ENCODE measurements around the gene CNR2.
"Not testable (repeated sequence)": the region's sequence is repeated elsewhere in the genome, so short reads cannot be mapped to it uniquely, and the experiment has no call there.

CNR2 gene

DNA sequence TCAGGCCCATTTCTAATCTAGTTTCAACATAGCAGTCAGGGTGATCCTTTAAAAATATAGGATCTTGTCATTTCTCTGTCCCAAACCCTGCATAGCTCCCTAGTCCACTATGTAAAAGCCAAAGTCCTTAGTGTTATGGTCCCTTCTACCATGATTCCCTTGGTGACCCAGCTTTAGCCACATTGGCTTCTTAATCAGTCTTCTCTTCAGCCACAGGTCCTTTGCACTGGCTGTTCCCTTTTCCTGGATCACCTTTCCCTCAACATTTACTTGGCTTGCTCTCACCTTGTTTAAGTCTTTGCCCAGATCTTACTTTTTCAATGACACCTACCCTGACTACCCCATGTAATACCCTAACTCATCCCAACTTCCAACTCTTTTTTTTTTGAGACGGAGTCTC lies 33.4 kb downstream of the CNR2 start:
- no peak for DNase-seq

DNA sequence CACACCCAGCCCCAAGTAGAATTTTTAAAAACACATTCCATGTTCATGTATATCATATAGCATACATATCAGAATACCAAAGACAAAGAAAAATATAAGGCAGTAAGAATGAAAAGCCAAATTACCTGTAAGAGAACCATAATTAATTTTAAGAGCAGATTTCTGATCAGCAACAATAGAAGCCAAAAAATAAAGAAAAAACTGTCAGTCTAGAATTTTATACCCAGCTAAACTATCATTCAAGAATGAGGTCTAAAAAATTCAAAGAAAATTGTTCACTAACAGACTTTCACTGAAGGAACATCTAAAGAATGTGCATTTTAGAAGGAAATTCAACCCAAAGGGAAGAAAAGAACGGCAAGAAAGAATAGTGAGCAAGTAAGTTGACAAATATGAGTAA lies 34.5 kb downstream of the CNR2 start:
- DNase-seq: no peak

DNA sequence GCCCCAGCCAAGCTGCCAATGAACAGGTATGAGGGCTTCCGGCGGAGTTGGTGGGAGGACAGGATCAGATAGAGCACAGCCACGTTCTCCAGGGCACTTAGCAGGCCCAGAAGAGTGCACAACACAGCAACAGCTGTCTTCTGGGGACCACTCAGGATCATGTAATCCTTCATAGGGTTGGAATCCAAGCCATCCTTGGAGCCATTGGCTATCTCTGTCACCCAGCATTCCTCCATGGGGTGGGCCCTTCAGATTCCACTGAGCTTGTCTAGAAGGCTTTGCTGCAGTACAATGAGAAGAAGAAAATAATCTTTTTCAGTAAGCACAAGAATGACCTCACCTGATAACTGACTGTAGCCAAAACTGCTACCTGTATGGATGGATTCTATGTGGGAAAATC lies 37.8 kb downstream of the CNR2 start:
- DNase-seq: no peak

- DNase-seq: no peak
These were observed 40.7 kb downstream of the CNR2 start for GRCh38 chr1:23872421-23872820.

GRCh38 chr1:23869051-23869450 lies 44.1 kb downstream of the CNR2 start:
- no peak for DNase-seq

DNA sequence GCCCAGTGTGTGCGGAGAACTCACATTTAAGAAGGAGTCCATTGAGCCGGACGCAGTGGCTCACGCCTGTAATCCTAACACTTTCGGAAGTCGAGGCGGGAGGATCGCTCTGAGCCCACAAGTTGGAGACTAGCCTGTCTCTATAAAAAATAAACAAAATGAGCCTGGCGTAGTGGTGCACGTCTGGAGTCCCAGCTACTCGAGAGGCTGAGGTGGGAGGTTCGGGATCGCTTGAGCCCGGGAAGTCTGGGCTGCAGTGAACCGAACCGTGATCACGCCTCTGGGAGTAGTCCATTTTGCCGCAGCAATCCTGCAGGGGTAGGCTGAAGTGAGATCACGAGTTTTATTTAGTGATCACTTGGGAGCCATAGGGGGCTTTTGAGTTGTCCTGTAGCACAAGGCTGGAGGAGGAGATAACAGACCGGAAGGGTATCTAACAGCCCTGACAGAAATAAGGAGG lies 44.6 kb downstream of the CNR2 start:
- no peak for DNase-seq

GRCh38 chr1:23867895-23868556 lies 45.1 kb downstream of the CNR2 start, which contains the start of gene FUCA1:
TSS of gene FUCA1 (minus strand) at chr1:23868290. CDS start at chr1:23868286, 4 bp downstream.
- peak; percentile 80 to 88 for DNase-seq

GRCh38 chr1:23867542-23867894 lies 45.6 kb downstream of the CNR2 start:
- DNase-seq: no peak

DNA sequence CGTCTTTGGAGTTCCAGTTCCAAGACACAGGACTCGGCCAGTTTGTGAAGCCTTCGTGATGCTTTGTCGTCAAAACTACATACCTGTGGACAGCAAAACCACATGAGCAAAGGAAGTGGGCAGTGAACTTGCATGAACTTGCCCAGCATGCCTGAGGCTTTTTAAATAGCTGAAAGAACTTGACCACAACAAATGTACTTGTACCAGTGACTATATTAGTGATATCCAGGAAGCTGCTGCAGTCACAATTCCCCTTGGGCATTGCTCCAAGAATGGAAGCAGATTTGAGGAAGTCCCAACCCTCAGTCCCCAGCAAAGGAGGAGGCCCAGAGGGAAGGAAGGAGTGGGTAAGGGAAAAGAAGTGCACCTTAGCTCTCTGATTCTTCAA lies 47.6 kb downstream of the CNR2 start:
- no peak for DNase-seq

DNA sequence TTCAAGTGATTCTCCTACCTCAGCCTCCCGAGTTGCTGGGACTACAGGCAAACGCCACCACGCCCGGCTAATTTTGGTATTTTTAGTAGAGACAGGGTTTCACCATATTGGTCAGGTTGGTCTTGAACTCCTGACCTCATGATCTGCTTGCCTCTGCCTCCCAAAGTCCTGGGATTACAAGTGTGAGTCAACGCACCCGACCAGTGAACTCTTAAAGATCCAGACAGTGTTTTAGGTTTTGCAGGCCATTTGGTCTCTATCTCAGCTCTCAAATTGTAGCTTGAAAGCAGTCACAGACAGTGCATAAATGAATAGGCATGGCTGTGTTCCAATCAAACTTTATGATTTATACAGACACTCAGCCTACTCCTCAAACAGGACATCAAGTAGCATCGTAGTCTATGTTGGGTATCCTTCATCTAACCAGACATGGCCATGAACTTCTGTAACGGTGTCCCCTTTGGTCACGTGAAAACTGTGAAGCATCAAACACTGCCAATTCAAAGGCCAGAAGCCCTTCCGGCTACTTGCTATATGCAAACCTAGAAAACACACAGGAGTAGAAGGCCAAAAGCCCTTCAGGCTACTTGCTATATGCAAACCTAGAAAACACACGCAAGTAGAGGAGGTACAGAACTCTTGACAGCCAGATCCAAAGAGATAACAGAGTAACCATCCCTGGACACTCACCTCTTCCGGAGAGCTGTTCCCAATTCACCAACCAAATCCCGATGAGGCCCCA lies 48.2 kb downstream of the CNR2 start:
- DNase-seq: no peak

GRCh38 chr1:23862640-23863039 lies 50.5 kb downstream of the CNR2 start:
- DNase-seq: no peak

DNA sequence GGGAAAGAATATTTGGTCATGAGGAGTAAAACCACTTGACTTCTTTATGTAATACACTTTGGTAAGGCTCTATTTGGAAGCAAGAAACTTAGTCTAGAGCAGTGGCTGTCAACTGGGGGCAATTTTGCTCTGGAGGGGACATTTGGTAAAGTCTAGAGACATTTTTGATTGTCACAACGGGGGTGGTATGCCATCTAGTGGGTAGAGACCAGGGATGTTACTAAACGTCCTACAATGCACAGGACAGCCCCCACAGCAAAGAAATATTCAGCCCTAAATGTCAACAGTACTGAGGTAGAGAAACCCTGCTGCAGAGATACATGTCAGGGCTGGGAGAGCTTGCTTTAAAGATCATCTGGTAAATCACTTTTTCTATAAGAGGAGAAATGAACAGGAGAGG lies 58.6 kb downstream of the CNR2 start:
- no peak for DNase-seq

GRCh38 chr1:23853124-23853523 lies 60.0 kb downstream of the CNR2 start:
- not testable (repeated sequence) for DNase-seq

GRCh38 chr1:23851406-23851805 lies 61.8 kb downstream of the CNR2 start:
- DNase-seq: not testable (repeated sequence)

DNA sequence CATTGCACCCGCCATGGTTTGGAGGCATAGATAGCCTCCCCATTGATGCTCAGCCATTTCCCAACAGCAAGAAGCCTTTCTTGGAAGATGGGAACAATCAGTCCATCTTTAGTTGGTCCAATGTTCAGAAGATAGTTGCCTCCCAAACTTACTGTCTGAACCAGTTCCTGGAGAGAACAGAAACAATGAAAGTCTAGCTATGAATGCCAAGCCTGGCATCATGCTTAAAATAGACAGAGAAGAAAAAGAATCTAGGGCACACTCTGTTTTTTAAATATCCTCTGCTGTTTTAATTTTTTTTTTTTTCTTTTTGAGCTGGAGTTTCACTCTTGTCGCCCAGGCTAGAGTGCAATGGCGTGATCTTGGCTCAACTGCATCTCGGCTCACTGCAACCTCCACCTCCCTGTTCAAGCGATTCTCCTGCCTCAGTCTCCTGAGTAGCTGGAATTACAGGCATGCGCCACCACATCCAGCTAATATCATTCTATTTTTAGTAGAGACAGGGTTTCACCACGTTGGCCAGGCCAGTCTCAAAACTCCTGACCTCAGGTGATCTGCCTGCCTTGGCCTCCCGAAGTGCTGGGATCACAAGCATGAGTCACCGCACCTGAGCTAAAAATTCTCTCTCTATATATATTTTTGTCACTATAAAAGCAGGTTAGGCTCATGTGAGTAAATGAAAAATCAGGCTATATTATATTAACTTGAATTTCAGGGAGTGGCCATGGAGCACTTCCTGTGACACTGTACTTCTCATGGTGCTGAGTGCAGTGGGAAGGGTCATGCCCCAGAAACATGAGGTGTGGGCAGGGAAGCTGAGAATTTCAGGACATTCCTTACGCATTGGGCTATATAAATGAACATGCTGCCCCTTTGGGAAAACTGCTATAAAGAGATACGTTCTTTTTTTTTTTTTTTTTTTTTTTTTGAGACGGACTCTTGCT lies 64.2 kb downstream of the CNR2 start:
- DNase-seq: no peak

DNA sequence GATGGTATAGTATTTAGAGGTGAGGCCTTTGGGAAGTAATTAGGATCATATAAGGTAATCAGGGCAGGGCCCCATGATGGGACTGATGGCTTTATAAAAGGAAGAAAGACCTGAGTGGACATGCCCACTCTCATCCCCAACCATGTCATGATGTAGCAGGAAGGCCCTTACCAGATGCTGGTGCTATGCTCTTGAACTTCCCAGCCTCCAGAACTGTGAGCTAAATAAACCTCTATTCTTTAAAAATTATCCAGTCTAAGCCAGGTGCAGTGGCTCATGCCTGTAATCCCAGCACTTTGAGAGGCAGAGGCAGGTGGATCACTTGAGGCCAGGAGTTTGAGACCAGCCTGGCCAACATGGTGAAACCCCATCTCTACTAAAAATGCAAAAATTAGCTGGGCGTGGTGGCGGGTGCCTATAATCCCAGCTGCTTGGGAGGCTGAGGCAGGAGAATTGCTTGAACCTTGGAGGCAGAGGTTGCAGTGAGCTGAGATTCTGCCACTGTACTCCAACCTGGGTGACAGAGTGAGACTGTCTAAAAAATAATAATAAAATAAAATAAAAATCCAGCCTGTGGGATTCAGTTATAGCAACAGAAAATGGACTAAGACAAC lies 65.6 kb downstream of the CNR2 start:
- DNase-seq: not testable (repeated sequence)

DNA sequence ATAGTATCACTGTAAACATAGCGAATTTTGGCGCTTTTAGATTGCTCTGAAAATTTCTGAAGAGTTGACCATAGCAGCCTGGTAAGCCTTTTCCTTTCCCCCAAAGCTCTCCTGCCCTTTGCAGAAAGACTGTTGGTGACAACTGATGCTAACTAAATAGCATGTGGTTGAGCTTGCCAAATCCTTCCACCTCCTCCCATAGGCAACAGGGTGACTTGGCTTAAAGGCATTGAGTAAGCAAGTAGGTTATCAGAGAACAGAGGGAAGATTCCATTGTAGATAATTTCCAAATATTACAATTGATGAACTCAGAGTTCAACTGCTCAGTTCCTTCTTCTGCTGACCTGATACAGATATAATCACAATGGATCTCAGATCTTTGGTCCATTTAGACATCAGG lies 68.0 kb downstream of the CNR2 start:
- no peak for DNase-seq

GRCh38 chr1:23843644-23844043 lies 69.5 kb downstream of the CNR2 start:
- no peak for DNase-seq

DNA sequence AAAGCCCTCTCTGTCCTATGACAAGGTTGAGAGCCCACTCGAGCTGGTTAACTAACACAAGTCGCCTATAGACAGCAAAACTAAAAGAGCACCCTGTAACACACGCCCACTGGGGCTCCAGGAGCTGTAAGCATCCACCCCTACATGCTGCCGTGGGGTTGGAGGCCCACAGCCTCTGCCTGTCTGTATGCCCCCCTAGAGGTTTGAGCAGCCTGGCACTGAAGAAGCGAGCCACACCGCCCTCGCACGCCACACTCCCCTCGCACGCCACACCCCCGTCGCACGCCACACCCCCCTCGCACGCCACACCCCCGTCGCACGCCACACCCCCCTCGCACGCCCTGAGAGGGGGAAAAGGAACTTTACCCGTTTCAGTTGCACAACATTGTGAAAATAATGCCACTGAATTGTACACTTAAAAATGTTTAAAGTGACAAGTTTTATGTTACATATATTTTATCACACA lies 74.7 kb downstream of the CNR2 start:
- peak in 1 of 2 experiments; percentile 6 for DNase-seq

- no peak for DNase-seq
These were observed 75.3 kb downstream of the CNR2 start for GRCh38 chr1:23837908-23838307.

- DNase-seq: no peak
These were observed 77.1 kb downstream of the CNR2 start for GRCh38 chr1:23836037-23836436.

DNA sequence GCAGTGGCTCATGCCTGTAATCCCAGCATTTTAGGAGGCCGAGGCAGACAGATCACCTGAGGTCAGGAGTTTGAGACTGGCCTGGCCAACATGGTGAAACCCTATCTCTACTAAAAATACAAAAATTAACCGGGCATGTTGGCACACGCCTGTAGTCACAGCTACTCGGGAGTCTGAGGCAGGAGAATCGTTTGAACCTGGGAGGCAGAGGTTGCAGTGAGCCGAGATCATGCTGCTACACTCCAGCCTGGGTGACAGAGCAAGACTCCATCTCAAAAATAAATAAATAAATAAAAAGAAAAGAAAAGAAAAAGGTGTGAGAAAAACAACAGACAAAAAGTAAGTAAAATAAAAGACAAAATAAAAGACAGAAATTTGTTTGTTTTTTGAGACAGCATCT lies 79.0 kb downstream of the CNR2 start:
- DNase-seq: not testable (repeated sequence)

- DNase-seq: no peak
These were observed 85.4 kb downstream of the CNR2 start for GRCh38 chr1:23827717-23828116.

All from NCI-H187 (cell line).